ENCODE data around the gene TFEB. TPM values are rescaled to one million over a fixed set of nuclear protein-coding genes. Genes with fewer than 3 reads are reported as not detected.

TFEB gene
- total RNA-seq, 1 donor from 2014 or later, result 0.13 TPM

DNA sequence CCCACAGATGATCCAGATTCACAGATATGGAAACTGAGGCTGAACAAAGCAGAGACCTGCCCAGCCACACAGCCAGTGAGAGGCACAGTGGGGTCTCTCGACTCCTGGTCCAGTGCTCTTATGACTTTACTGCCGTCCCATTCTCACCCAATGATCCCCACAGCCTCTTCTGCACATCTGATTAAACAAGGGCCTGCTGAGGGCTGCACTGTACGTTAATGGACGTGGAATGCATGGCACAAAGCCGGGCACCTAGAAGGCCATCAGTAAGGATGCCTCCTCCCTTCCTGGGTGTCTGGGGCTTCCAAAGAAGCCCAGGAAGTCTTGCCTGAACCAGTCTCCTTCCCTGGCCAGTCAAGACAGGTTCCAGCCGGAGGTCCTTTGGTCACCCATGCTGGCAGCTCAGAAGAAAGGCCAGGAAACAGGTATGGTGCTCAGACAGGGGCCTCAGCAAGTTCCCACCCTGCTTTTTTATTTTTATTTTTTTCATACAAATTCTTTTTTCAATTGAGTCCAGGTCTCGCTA lies 3.8 kb downstream of the TFEB start:
- no peak overlapping the region for H3K4me3 Mint-ChIP-seq
- no peaks in the 10 kb centered on the region for H3K9me3 Mint-ChIP-seq
- no peak overlapping the region for H3K27ac Mint-ChIP-seq
- DNase-seq (ENCODE audit: low spot score), result no peak
- Histone ChIP-seq H3K9me3 (ENCODE audit: low read depth) (no peaks in the 10 kb centered on the region), H3K4me3 (no peak overlapping the region), H3K4me1 (peaks cover 25% of the 10 kb centered on the region), H2AFZ (replicated peaks) (no peak overlapping the region), H4K20me1 (ENCODE audit: low read depth) (peaks cover 6% of the 10 kb centered on the region), H3K9ac (no peak overlapping the region), H3K27me3 (peaks cover 34% of the 10 kb centered on the region), H3F3A (ENCODE audit: low read depth) (peaks cover 40% of the 10 kb centered on the region), H3K27ac (no peak overlapping the region), H3K4me2 (no peak overlapping the region), H3K79me2 (ENCODE audit: low read depth) (no peaks in the 10 kb centered on the region), H3K36me3 (no peaks in the 10 kb centered on the region)
- TF ChIP-seq, protein P1, sequence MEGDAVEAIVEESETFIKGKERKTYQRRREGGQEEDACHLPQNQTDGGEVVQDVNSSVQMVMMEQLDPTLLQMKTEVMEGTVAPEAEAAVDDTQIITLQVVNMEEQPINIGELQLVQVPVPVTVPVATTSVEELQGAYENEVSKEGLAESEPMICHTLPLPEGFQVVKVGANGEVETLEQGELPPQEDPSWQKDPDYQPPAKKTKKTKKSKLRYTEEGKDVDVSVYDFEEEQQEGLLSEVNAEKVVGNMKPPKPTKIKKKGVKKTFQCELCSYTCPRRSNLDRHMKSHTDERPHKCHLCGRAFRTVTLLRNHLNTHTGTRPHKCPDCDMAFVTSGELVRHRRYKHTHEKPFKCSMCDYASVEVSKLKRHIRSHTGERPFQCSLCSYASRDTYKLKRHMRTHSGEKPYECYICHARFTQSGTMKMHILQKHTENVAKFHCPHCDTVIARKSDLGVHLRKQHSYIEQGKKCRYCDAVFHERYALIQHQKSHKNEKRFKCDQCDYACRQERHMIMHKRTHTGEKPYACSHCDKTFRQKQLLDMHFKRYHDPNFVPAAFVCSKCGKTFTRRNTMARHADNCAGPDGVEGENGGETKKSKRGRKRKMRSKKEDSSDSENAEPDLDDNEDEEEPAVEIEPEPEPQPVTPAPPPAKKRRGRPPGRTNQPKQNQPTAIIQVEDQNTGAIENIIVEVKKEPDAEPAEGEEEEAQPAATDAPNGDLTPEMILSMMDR (IDR thresholded peaks at IDR 0.05), result no peak
- no peak for TF ChIP-seq EZH2phosphoT487 (IDR thresholded peaks at IDR 0.05)
- TF ChIP-seq EZH2 (IDR thresholded peaks at IDR 0.05), result no peak
- no peaks in the 10 kb centered on the region for H3K36me3 Mint-ChIP-seq
- H3K27me3 Mint-ChIP-seq (ENCODE audit: insufficient read depth, low read depth), result peaks cover 8% of the 10 kb centered on the region
- H3K4me1 Mint-ChIP-seq, result peaks cover 22% of the 10 kb centered on the region

DNA sequence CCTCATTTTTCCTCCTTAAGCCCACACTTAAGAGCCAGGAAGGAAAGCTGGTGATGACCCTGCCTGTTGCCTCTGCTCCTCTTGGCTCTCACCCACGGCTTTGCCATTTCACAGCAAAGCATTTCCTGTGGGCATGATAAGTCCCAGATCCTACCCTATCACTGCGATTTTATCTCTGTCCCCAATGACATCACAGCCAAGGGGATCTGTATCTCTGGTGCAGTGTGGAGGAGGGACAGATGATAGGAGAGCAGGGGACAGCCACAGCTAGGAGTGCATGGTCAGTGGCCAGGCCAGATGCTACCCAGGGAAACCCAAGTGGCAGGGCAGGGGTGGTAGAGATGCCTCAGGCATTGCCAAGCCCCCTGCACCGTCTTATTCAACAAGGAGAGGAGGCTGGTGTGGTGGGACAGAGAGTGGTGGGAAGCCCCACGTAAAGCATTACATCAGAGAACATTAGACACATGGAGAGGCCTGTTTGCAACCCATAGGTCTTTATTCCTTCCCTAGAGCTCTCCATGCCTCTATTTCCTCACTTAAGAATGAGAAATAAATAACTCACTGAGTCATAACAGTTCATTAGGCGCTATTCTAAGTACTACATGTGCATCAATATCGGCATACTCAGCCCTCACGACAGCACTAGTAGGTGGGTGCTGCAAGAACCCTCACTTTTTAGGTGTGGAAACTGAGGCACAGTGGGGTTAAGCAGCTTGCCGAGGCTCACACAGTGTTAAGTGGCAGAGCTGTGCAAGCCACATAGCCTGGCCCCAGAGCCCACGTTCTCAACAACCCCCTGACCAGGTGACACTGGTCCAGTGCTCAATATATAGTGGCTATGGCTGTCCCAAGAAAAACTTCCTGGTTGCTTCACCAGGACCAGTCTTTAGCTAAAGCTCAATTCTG lies 4.6 kb downstream of the TFEB start:
- Histone ChIP-seq H3F3A (ENCODE audit: low read depth) (peaks cover 32% of the 10 kb centered on the region), H3K27me3 (peaks cover 34% of the 10 kb centered on the region), H3K9me3 (ENCODE audit: low read depth) (no peaks in the 10 kb centered on the region), H3K4me1 (peaks cover 18% of the 10 kb centered on the region), H3K27ac (no peak overlapping the region), H2AFZ (replicated peaks) (no peak overlapping the region), H4K20me1 (ENCODE audit: low read depth) (peaks cover 6% of the 10 kb centered on the region), H3K4me2 (no peak overlapping the region), H3K9ac (no peak overlapping the region), H3K4me3 (no peak overlapping the region), H3K79me2 (ENCODE audit: low read depth) (no peaks in the 10 kb centered on the region), H3K36me3 (no peaks in the 10 kb centered on the region)
- H3K27ac Mint-ChIP-seq, result no peak overlapping the region
- H3K9me3 Mint-ChIP-seq, result no peaks in the 10 kb centered on the region
- no peak for DNase-seq (ENCODE audit: low spot score)
- H3K36me3 Mint-ChIP-seq, result no peaks in the 10 kb centered on the region
- no peak overlapping the region for H3K4me3 Mint-ChIP-seq
- H3K27me3 Mint-ChIP-seq (ENCODE audit: insufficient read depth, low read depth), result peaks cover 8% of the 10 kb centered on the region
- TF ChIP-seq EZH2 (IDR thresholded peaks at IDR 0.05) (no peak), EZH2phosphoT487 (IDR thresholded peaks at IDR 0.05) (no peak)
- TF ChIP-seq, protein P1 (IDR thresholded peaks at IDR 0.05), result no peak
- peaks cover 14% of the 10 kb centered on the region for H3K4me1 Mint-ChIP-seq

DNA sequence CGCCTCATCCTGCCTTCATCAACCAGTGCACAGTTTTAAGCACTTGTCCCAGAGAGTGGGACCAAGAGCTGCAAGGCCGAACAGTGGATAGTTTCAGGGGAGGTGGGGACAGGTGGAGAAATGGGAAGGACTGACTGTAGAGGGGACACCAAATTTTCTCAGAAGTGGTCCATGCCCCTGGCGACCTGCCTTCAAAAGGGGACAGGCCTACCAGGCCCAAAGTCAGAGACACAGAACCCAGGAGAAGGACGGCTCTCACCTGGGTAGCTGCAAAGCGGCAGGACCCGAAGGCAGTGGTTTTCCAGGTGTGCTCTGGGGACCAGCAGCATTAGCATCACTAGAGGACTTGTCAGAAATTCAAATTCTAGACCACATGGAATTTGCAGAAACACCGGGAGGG lies 5.8 kb downstream of the TFEB start:
- H3K36me3 Mint-ChIP-seq, result no peaks in the 10 kb centered on the region
- Histone ChIP-seq H3K27me3 (peaks cover 27% of the 10 kb centered on the region), H4K20me1 (ENCODE audit: low read depth) (peaks cover 6% of the 10 kb centered on the region), H3K9ac (no peak overlapping the region), H3K9me3 (ENCODE audit: low read depth) (no peaks in the 10 kb centered on the region), H3K4me3 (no peak overlapping the region), H3K4me1 (peaks cover 16% of the 10 kb centered on the region), H3K4me2 (no peak overlapping the region), H3K79me2 (ENCODE audit: low read depth) (no peaks in the 10 kb centered on the region), H3K27ac (no peak overlapping the region), H2AFZ (replicated peaks) (no peak overlapping the region), H3F3A (ENCODE audit: low read depth) (peaks cover 27% of the 10 kb centered on the region), H3K36me3 (no peaks in the 10 kb centered on the region)
- DNase-seq (ENCODE audit: low spot score), result no peak
- no peak overlapping the region for H3K4me3 Mint-ChIP-seq
- H3K4me1 Mint-ChIP-seq, result peaks cover 11% of the 10 kb centered on the region
- no peak overlapping the region for H3K27ac Mint-ChIP-seq
- H3K9me3 Mint-ChIP-seq, result no peaks in the 10 kb centered on the region
- H3K27me3 Mint-ChIP-seq (ENCODE audit: insufficient read depth, low read depth), result peaks cover 8% of the 10 kb centered on the region
- TF ChIP-seq, protein P1 (IDR thresholded peaks at IDR 0.05), result no peak
- no peak for TF ChIP-seq EZH2phosphoT487 (IDR thresholded peaks at IDR 0.05)
